H1 (cell line): ENCODE measurements around the gene RASAL1. TPM values are rescaled to one million over a fixed set of nuclear protein-coding genes. Genes with fewer than 3 reads are reported as not detected.

Source experiments
- CTCF ChIA-PET: fragments of 300-600 bp; sonication (Branson Sonifier 250); formaldehyde crosslinking; loops from one replicate; lab custom pipeline; 2021; ENCODE audit not compliant: partially characterized antibody; lab: Charles Lee
- POLR2A ChIA-PET: fragments of 300-600 bp; sonication (Branson Sonifier 250); formaldehyde crosslinking; loops from one replicate; lab custom pipeline; 2021; ENCODE audit warnings: inconsistent platforms; ENCODE audit not compliant: partially characterized antibody; lab: Charles Lee
- DNase-seq, 2 experiments: peaks; one replicate each; pipeline versions ENCODE4 v3.0.0 to v3.0.0-alpha.2; 2010 to 2022; ENCODE audit warnings: low spot score in 2 of 2, low read depth in 1 of 2, mixed read lengths in 1 of 2
- FAIRE-seq: peaks from 2 replicates; lab custom pipeline; 2011; peaks lifted over from hg19 to GRCh38; lab: Jason Lieb, UNC
- H2AFZ ChIP-seq: 2 replicates; pipeline ENCODE4 v1.8.1; 2012; ENCODE audit warnings: low read length, inconsistent platforms
- H2AK5ac ChIP-seq: 2 replicates; pipeline ENCODE4 v1.6.1; 2013; ENCODE audit warnings: low read depth, low read length
- H2BK120ac ChIP-seq: replicated peaks from 2 replicates; pipeline ENCODE3; 2013; ENCODE audit warnings: low read depth, low read length, inconsistent platforms
- H2BK12ac ChIP-seq: 2 replicates; pipeline ENCODE4 v1.6.1; 2013; ENCODE audit warnings: low read depth, low read length
- H2BK15ac ChIP-seq: 2 replicates; pipeline ENCODE4 v1.6.1; 2013; ENCODE audit warnings: low read length
- H2BK20ac ChIP-seq: 2 replicates; pipeline ENCODE4 v1.6.1; 2013; ENCODE audit warnings: low read length
- H2BK5ac ChIP-seq: 2 replicates; pipeline ENCODE4 v1.6.1; 2013; ENCODE audit warnings: low read depth, low read length
- H3K14ac ChIP-seq: 2 replicates; pipeline ENCODE4 v1.6.1; 2013; ENCODE audit warnings: inconsistent platforms; ENCODE audit not compliant: insufficient read length
- H3K18ac ChIP-seq: 2 replicates; pipeline ENCODE4 v1.6.1; 2013; ENCODE audit warnings: low read length; ENCODE audit errors: extremely low read depth
- H3K23ac ChIP-seq: 2 replicates; pipeline ENCODE4 v1.6.1; 2013; ENCODE audit warnings: inconsistent platforms; ENCODE audit not compliant: insufficient read length
- H3K23me2 ChIP-seq: 2 replicates; pipeline ENCODE4 v1.6.1; 2013; ENCODE audit warnings: low read depth, low read length
- H3K27ac ChIP-seq: 2 replicates; pipeline ENCODE4 v1.6.1; 2011; ENCODE audit warnings: low read depth, low read length, inconsistent platforms
- H3K27me3 ChIP-seq, 4 experiments: replicated peaks in 1 of 4; 1 replicate in 1 of 4; 2 replicates in 3 of 4; pipeline versions ENCODE4 v1.6.1 to v1.8.1; 2011 to 2013; ENCODE audit warnings: low read length in 3 of 4, mild to moderate bottlenecking in 3 of 4, inconsistent platforms in 2 of 4, mixed read lengths in 2 of 4, moderate library complexity in 1 of 4; ENCODE audit not compliant: control insufficient read depth in 3 of 4, insufficient read depth in 3 of 4; ENCODE audit errors: extremely low read depth in 1 of 4
- H3K36me3 ChIP-seq, 4 experiments: 2 replicates each; pipeline versions ENCODE4 v1.6.1 to v1.8.1; 2011 to 2013; ENCODE audit warnings: mild to moderate bottlenecking in 4 of 4, low read length in 3 of 4, moderate library complexity in 2 of 4, control low read depth in 1 of 4, inconsistent platforms in 1 of 4; ENCODE audit not compliant: insufficient read depth in 4 of 4, control insufficient read depth in 2 of 4
- H3K4ac ChIP-seq: replicated peaks from 2 replicates; pipeline ENCODE3; 2013; ENCODE audit warnings: low read length, low read depth, mixed read lengths, inconsistent platforms; ENCODE audit not compliant: insufficient read length
- H3K4me1 ChIP-seq, 4 experiments: replicated peaks in 1 of 4; 1 replicate in 1 of 4; 2 replicates in 3 of 4; pipeline versions ENCODE4 v1.6.1 to v1.8.1; 2011 to 2013; ENCODE audit warnings: low read length in 3 of 4, inconsistent platforms in 2 of 4, mixed read lengths in 1 of 4; ENCODE audit not compliant: insufficient read depth in 4 of 4, control insufficient read depth in 3 of 4
- H3K4me2 ChIP-seq, 2 experiments: 2 replicates each; pipeline versions ENCODE4 v1.6.1 to v1.8.1; 2011 to 2013; ENCODE audit warnings: low read depth in 2 of 2, low read length in 2 of 2, control low read depth in 1 of 2, inconsistent platforms in 1 of 2, mild to moderate bottlenecking in 1 of 2; ENCODE audit not compliant: insufficient read depth in 1 of 2
- H3K4me3 ChIP-seq, 4 experiments: fragments of 200-600, 300-600 bp in 1 of 4; sonication (generic), shearing (Covaris generic), sonication (Bioruptor Twin) in 1 of 4; 2 replicates each; pipeline versions ENCODE4 v1.5.1 to v1.8.1; 2011 to 2016; ENCODE audit warnings: low read length in 4 of 4, low read depth in 3 of 4, control low read depth in 2 of 4, inconsistent platforms in 2 of 4, mild to moderate bottlenecking in 2 of 4, mixed read lengths in 1 of 4, moderate library complexity in 1 of 4; ENCODE audit not compliant: insufficient read depth in 2 of 4; ENCODE audit errors: extremely low read depth in 1 of 4
- H3K56ac ChIP-seq: replicated peaks from 2 replicates; pipeline ENCODE3; 2013; ENCODE audit warnings: low read depth, mild to moderate bottlenecking, mixed read lengths, low read length, inconsistent platforms; ENCODE audit not compliant: insufficient read length
- H3K79me1 ChIP-seq: 2 replicates; pipeline ENCODE4 v1.6.1; 2013; ENCODE audit warnings: low read depth, low read length, control low read depth
- H3K79me2 ChIP-seq, 2 experiments: 2 replicates each; pipeline versions ENCODE4 v1.6.1 to v1.8.1; 2012 to 2013; ENCODE audit warnings: low read length in 2 of 2, mild to moderate bottlenecking in 2 of 2, inconsistent platforms in 1 of 2; ENCODE audit not compliant: insufficient read depth in 2 of 2, control insufficient read depth in 1 of 2
- H3K9ac ChIP-seq, 4 experiments: replicated peaks in 1 of 4; 1 replicate in 1 of 4; 2 replicates in 3 of 4; pipeline versions ENCODE4 v1.6.1 to v1.8.1; 2011 to 2013; ENCODE audit warnings: low read depth in 3 of 4, low read length in 3 of 4, control low read depth in 2 of 4, mild to moderate bottlenecking in 2 of 4, moderate library complexity in 2 of 4, inconsistent platforms in 1 of 4; ENCODE audit errors: extremely low read depth in 1 of 4
- H3K9me3 ChIP-seq, 2 experiments: 2 replicates each; pipeline versions ENCODE4 v1.6.1 to v1.8.1; 2012 to 2013; ENCODE audit warnings: mild to moderate bottlenecking in 2 of 2, moderate library complexity in 2 of 2, control low read depth in 1 of 2, inconsistent platforms in 1 of 2, low read depth in 1 of 2, low read length in 1 of 2, mixed read lengths in 1 of 2; ENCODE audit not compliant: insufficient read depth in 2 of 2
- H4K20me1 ChIP-seq, 2 experiments: replicated peaks in 1 of 2; 2 replicates each; pipeline versions ENCODE3 to v1.8.1; 2011 to 2013; ENCODE audit warnings: inconsistent platforms in 2 of 2, low read length in 2 of 2, mild to moderate bottlenecking in 1 of 2; ENCODE audit not compliant: insufficient read depth in 2 of 2, control insufficient read depth in 1 of 2
- H4K5ac ChIP-seq: 2 replicates; pipeline ENCODE4 v1.6.1; 2013; ENCODE audit warnings: low read length, low read depth, mixed read lengths, inconsistent platforms; ENCODE audit not compliant: insufficient read length
- H4K8ac ChIP-seq: 2 replicates; pipeline ENCODE4 v1.8.0; 2013; ENCODE audit warnings: mild to moderate bottlenecking, moderate library complexity, low read length, inconsistent platforms; ENCODE audit not compliant: insufficient read depth; ENCODE audit errors: extremely low read depth
- H4K91ac ChIP-seq: replicated peaks from 2 replicates; pipeline ENCODE3; 2013; ENCODE audit warnings: low read length, mixed read lengths, inconsistent platforms; ENCODE audit not compliant: insufficient read length
- BACH1 ChIP-seq: IDR thresholded peaks from 2 replicates; pipeline ENCODE4 v1.6.1; 2012; ENCODE audit warnings: low read length, improper control_type of control experiment
- CTCF ChIP-seq, 3 experiments: IDR thresholded peaks; 1 replicate in 2 of 3; 2 replicates in 1 of 3; pipeline versions ENCODE4 v1.5.1 to v1.6.1; 2011; ENCODE audit warnings: low read length in 3 of 3, mild to moderate bottlenecking in 3 of 3, inconsistent platforms in 2 of 3, low read depth in 1 of 3, moderate library complexity in 1 of 3; ENCODE audit not compliant: insufficient read depth in 1 of 3; ENCODE audit errors: control extremely low read depth in 1 of 3
- EGR1 ChIP-seq: IDR thresholded peaks from 2 replicates; pipeline ENCODE4 v1.6.1; 2011; ENCODE audit warnings: low read depth, low read length, borderline replicate concordance
- POLR2A ChIP-seq, 2 experiments: IDR thresholded peaks; 1 replicate in 1 of 2; 2 replicates in 1 of 2; pipeline ENCODE4 v1.6.1; 2011; ENCODE audit warnings: low read depth in 2 of 2, low read length in 2 of 2, mild to moderate bottlenecking in 2 of 2; ENCODE audit errors: control extremely low read depth in 1 of 2
- SP2 ChIP-seq: IDR thresholded peaks from 2 replicates; pipeline ENCODE4 v1.6.1; 2012; ENCODE audit warnings: mild to moderate bottlenecking, low read length, inconsistent platforms
- SP4 ChIP-seq: IDR thresholded peaks from 2 replicates; pipeline ENCODE4 v1.6.1; 2012; ENCODE audit warnings: low read length, inconsistent platforms
- WGBS, 2 experiments: shearing (Covaris generic) in 1 of 2; methylation state at CpG; one replicate each; pipeline versions ENCODE4 v1.1.6 to v1.1.7; 2013 to 2015; ENCODE audit warnings: low lambda C conversion rate in 2 of 2, mixed read lengths in 2 of 2, inconsistent platforms in 1 of 2, low coverage in 1 of 2, missing lambda C conversion rate in 1 of 2; ENCODE audit not compliant: insufficient replicate concordance in 2 of 2, insufficient coverage in 1 of 2, insufficient read length in 1 of 2; ENCODE audit errors: extremely low coverage in 1 of 2, missing lambda C conversion rate in 1 of 2; 5-methylcytosine and 5-hydroxymethylcytosine counted together
- polyA plus RNA-seq, 7 experiments: library from polyadenylated mRNA; depleted of rRNA in 3 of 7; stranded (reverse) in 5 of 7; unstranded in 2 of 7; fragments of >200 nt in 5 of 7; fragments of 200-250 nt in 2 of 7; gene quantifications; 1 replicate in 5 of 7; 2 replicates in 1 of 7; 4 replicates in 1 of 7; pipeline versions ENCODE4 v1.2.1 to v1.2.3, GENCODE V29; 2011 to 2013; ENCODE audit warnings: missing spikeins in 2 of 7, mixed read lengths in 2 of 7
- total RNA-seq: library from RNA; stranded (reverse); fragmentation: NEBNext Ultra II Directional; extraction: Animal tissue kit (Norgen Biotek cat#: 25700); gene quantifications from 2 replicates; pipeline ENCODE4 v1.2.1, GENCODE V29; 2021
- TF ChIP-seq, protein P1 (sequence below): IDR thresholded peaks from 2 replicates; pipeline ENCODE4 v1.6.1; 2012; ENCODE audit warnings: inconsistent platforms
- TF ChIP-seq, protein P2 (sequence below): IDR thresholded peaks from 2 replicates; pipeline ENCODE4 v1.6.1; 2011; ENCODE audit warnings: low read depth, mild to moderate bottlenecking, low read length; ENCODE audit not compliant: insufficient read depth

Gene RASAL1
- total and polyA plus RNA-seq, 2 of the 8 experiments (the other 6 are each of a cell fraction or from before 2014, with no cell fraction given) = 3.7 to 5.0 TPM

- H2AK5ac ChIP-seq = no peak overlapping the region
- 0 out of 2 replicates have a peak overlapping the region, but pooled peaks have one; percentile 39 for H2BK12ac ChIP-seq
- no peak overlapping the region for H2BK5ac ChIP-seq
- H3K36me3 ChIP-seq = peaks cover 13 to 18% (median 15%) of the 10 kb centered on the region in 4 experiments; a peak in 7 of 8 replicates
- peak overlapping the region; percentile 90; the same call in 1 of the 2 replicates for H4K8ac ChIP-seq
- H3K14ac ChIP-seq = no peak overlapping the region
- peak; percentile 44 to 85 for DNase-seq
- no peak overlapping the region; the same call in 1 of the 2 replicates for H2AFZ ChIP-seq
- no peaks in the 10 kb centered on the region for H3K79me2 ChIP-seq
- H3K4me3 ChIP-seq = peak overlapping the region; percentile 21 to 61 (median 53)
- CTCF ChIA-PET = interaction anchor here (1.2 to 7.9 kb wide), 19 partner anchors 10 to 162 kb away, joined by 3 to 51 read pairs (median 8); partner anchors contain the start of gene RASAL1
- peak overlapping the region; percentile 57 for H4K91ac ChIP-seq
- no peak overlapping the region for H2BK120ac ChIP-seq
- H3K9ac ChIP-seq = peak overlapping the region in 2 of 4 experiments; percentile 38 to 42; a peak in 2 of 7 replicates
- H4K5ac ChIP-seq = peak overlapping the region; percentile 13
- peaks cover 2 to 3% of the 10 kb centered on the region in 2 experiments for H4K20me1 ChIP-seq
- H3K23ac ChIP-seq = no peak overlapping the region
- H3K4me2 ChIP-seq = peak overlapping the region; percentile 64 to 98
- no peaks in the 10 kb centered on the region for H3K9me3 ChIP-seq
- H3K23me2 ChIP-seq = peaks cover 11% of the 10 kb centered on the region; the same call in 1 of the 2 replicates
- H3K56ac ChIP-seq = peak overlapping the region; percentile 54
- H3K27ac ChIP-seq = no peak overlapping the region
- no peak overlapping the region for H3K4ac ChIP-seq
- H3K18ac ChIP-seq = peak overlapping the region; percentile 48; the same call in 1 of the 2 replicates
- H3K27me3 ChIP-seq = peaks cover 1 to 34% (median 26%) of the 10 kb centered on the region in 4 experiments
- 5% methylated on average over 51 of the region's 51 CpGs; no CpG with 5 or more reads in 1 of the 2 experiments for WGBS, 2 experiments
- H3K4me1 ChIP-seq = peaks cover 7 to 19% (median 16%) of the 10 kb centered on the region in 4 experiments
- no peaks in the 10 kb centered on the region; the same call in none of the 2 replicates for H3K79me1 ChIP-seq
- H2BK15ac ChIP-seq = no peak overlapping the region
- no peak overlapping the region for H2BK20ac ChIP-seq
- POLR2A ChIA-PET = interaction anchor here (0.6 to 3.8 kb wide), 10 partner anchors 9 to 193 kb away, joined by 3 to 35 read pairs (median 4); partner anchors contain the start of genes DDX54, RASAL1, RITA1 and TPCN1
- peak; percentile 19 for FAIRE-seq
- no peak for TF ChIP-seq SP4
- TF ChIP-seq, protein P1, sequence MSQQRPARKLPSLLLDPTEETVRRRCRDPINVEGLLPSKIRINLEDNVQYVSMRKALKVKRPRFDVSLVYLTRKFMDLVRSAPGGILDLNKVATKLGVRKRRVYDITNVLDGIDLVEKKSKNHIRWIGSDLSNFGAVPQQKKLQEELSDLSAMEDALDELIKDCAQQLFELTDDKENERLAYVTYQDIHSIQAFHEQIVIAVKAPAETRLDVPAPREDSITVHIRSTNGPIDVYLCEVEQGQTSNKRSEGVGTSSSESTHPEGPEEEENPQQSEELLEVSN = peak; percentile 83
- TF ChIP-seq, protein P2, sequence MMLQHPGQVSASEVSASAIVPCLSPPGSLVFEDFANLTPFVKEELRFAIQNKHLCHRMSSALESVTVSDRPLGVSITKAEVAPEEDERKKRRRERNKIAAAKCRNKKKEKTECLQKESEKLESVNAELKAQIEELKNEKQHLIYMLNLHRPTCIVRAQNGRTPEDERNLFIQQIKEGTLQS = no peak
- TF ChIP-seq POLR2A (IDR thresholded peaks at IDR 0.05; ENCODE audit: control extremely low read depth in 1 of 2, low read depth in 2 of 2, low read length in 2 of 2) = 0 out of 3 replicates have a peak, but pooled peaks of 1 of the 2 experiments have one; percentile 13
- TF ChIP-seq EGR1 = no peak
- no peak for TF ChIP-seq CTCF (IDR thresholded peaks at IDR 0.05; ENCODE audit: control extremely low read depth in 1 of 3, insufficient read depth in 1 of 3, low read depth in 1 of 3, low read length in 3 of 3)
- TF ChIP-seq BACH1 = no peak
- TF ChIP-seq SP2 = no peak
Observed at GRCh38 chr12:113154351-113154973, 18.9 kb upstream of the RASAL1 start.
